Muscle layer of colon (tissue), 2 donors: ENCODE data around the gene RNH1.

ENCODE experiments used
- H3K27ac ChIP-seq: one replicate; pipeline ENCODE4 v1.7.0; 2013; ENCODE audit warnings: low read depth, mild to moderate bottlenecking, low read length, moderate library complexity
- H3K27me3 ChIP-seq, 2 donors: one replicate each; pipeline ENCODE4 v1.7.0; 2013; ENCODE audit warnings: low read length in 2 of 2, mild to moderate bottlenecking in 2 of 2; ENCODE audit not compliant: insufficient read depth in 2 of 2, control insufficient read depth in 1 of 2
- H3K36me3 ChIP-seq: one replicate; pipeline ENCODE4 v1.7.0; 2013; ENCODE audit warnings: mild to moderate bottlenecking, low read length; ENCODE audit not compliant: insufficient read depth
- H3K4me1 ChIP-seq: one replicate; pipeline ENCODE4 v1.7.0; 2013; ENCODE audit warnings: mild to moderate bottlenecking, low read length; ENCODE audit not compliant: insufficient read depth
- H3K4me3 ChIP-seq, 2 donors: one replicate each; pipeline ENCODE4 v1.7.0; 2013; ENCODE audit warnings: low read length in 2 of 2, low read depth in 1 of 2, mild to moderate bottlenecking in 1 of 2, moderate library complexity in 1 of 2
- H3K9ac ChIP-seq: one replicate; pipeline ENCODE4 v1.7.0; 2013; ENCODE audit warnings: low read length
- H3K9me3 ChIP-seq: one replicate; pipeline ENCODE4 v1.7.0; 2013; ENCODE audit warnings: mild to moderate bottlenecking, low read length
- donor health status: abdominal sarcoma.
- donor health status: Adenocarcinoma of cecum.

The RNH1 gene

DNA sequence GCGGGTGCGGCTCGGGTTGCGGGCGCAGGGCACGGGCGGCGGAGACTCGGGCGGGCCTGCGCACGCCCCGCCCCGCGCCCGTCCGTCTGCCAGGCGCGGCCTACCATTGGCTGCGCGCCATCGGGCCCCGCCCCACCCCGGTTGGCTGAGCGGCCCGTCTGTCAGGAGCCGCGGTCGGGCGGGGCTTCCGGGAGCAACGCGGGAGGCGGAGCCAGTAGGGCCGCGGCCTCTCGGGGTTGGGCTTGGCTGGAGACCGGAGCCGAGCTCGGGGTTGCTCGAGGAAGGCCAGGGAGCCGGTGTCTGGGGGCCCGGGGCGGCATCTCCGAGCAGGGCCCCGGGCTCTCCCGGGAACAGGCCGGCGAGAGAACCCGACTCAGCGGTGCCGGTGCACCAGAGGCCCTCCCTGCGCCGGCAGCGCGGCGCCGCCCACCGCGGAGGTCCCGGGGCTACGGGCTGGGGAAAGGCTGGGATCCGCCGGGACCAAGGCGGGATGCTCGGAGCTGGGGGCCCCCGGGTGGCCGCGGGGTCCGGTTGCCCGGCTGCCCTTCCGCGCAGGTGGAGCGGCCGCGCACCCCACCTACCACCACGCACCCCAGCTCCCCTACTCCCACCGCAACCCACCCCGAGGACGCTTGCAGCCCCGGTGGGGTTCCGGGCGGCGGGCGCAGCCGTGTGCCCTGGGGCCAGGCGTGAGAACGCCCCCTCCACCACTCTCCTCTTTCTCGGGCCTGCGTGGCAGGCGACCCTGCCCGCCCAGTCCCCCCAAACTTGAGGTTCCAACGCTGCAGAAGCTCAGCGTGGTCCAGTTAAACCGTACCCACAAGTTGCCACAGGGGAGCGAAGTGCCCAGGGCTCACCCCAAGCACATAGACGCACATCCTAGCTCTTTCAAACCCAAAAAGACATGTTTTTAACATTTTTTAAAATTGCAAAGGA is 28.7 kb upstream of the RNH1 start, which contains the start of gene HRAS:
Gene HRAS (minus strand): TSS at position 58 of the 936 bp plus-strand sequence.
- Histone ChIP-seq H3K27ac (peak within 1 kb of the TSS; percentile 80), H3K9ac (peak within 1 kb of the TSS; percentile 53), H3K4me3 (peak within 1 kb of the TSS; percentile 67 to 85), H3K9me3 (no peaks in the 10 kb centered on the region), H3K27me3 (peaks cover 11 to 33% of the 10 kb centered on the region in 2 donors), H3K4me1 (peaks cover 14% of the 10 kb centered on the region), H3K36me3 (peaks cover 11% of the 10 kb centered on the region)

DNA sequence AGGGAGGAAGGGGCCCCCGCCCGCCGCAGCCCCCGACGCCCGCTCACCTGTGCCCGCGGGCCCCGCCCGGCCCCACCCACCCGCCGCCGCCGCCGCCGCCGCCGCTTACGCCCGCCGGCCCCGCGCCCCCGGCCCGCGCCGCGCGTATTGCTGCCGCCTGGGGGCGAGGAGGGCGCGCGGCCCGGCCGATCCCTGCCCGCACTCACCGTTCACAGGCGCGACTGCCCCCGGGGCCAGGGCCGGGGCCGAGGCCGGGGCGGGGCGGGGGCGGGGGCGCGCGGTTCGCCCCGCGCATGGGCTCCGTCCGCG is 28.1 kb upstream of the RNH1 start:
- peaks cover 11% of the 10 kb centered on the region for H3K36me3 ChIP-seq
- peak overlapping the region in 1 of 2 donors; percentile 85 for H3K4me3 ChIP-seq
- no peak overlapping the region for H3K27ac ChIP-seq
- H3K27me3 ChIP-seq, result peaks cover 11 to 31% of the 10 kb centered on the region in 2 donors
- H3K9ac ChIP-seq, result no peak overlapping the region
- H3K4me1 ChIP-seq, result peaks cover 14% of the 10 kb centered on the region
- no peaks in the 10 kb centered on the region for H3K9me3 ChIP-seq

DNA sequence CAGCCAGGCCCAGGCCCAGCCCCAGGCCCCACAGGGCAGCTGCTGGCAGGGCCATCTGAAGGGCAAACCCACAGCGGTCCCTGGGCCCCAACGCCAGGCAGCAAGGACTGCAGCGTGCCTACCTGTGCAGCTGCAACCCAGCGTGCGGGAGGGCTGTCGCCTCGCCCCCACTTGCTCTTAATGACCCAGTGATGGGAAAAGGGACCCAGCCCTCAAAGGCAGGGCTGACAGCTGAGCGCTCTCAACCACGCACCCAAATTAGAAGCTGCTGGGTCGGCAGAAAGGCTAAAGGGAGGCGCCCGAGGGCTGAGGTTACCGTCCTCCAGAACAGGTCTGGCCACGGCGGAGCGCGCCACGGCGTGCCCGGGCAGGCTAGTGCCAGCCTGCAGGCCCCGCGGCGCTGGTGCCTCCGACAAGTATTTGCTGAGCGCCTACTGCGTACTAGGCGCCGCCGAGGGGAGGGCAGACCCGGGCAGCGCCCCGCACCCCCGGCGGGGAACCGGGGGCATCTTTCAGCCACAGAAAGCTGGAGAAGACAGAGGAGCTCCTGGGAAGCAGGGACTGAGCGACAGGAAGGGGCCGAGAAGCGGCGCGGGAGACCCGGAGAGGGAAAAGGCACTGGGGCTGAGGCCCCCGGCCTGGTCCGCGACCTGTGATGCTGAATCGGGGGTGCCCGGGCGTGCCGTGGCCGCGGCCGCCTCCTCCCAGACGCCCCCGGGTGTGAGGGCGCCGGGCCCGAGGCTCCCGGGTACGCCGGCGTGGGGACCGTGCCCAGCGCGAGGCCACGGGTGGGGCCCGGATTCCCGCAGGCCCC is 27.6 kb upstream of the RNH1 start:
- Histone ChIP-seq H3K27ac (peak overlapping the region; percentile 80), H3K9me3 (no peaks in the 10 kb centered on the region), H3K4me1 (peaks cover 14% of the 10 kb centered on the region), H3K9ac (peak overlapping the region; percentile 53), H3K4me3 (peak overlapping the region; percentile 67 to 85), H3K36me3 (peaks cover 11% of the 10 kb centered on the region), H3K27me3 (peaks cover 11 to 27% of the 10 kb centered on the region in 2 donors)

DNA sequence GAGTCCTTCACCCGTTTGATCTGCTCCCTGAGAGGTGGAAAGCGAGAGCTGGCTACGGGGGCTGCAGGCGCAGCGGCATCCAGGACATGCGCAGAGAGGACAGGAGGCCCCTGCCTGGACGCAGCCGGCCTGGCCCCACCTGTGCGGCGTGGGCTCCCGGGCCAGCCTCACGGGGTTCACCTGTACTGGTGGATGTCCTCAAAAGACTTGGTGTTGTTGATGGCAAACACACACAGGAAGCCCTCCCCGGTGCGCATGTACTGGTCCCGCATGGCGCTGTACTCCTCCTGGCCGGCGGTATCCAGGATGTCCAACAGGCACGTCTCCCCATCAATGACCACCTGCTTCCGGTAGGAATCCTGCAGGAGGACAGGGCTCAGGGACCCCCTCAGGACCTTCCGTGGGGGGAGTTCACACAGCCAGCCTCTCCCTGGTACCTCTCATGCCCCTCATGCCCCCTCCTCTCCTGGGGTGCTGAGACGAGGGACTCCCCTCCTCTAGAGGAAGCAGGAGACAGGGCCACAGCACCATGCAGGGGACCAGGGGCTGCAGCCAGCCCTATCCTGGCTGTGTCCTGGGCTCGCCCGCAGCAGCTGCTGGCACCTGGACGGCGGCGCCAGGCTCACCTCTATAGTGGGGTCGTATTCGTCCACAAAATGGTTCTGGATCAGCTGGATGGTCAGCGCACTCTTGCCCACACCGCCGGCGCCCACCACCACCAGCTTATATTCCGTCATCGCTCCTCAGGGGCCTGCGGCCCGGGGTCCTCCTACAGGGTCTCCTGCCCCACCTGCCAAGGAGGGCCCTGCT is 26.7 kb upstream of the RNH1 start:
- Histone ChIP-seq H3K4me1 (peaks cover 14% of the 10 kb centered on the region), H3K9me3 (no peaks in the 10 kb centered on the region), H3K4me3 (peak overlapping the region; percentile 67 to 85), H3K27me3 (peaks cover 11 to 27% of the 10 kb centered on the region in 2 donors), H3K9ac (no peak overlapping the region), H3K27ac (no peak overlapping the region), H3K36me3 (peaks cover 11% of the 10 kb centered on the region)

DNA sequence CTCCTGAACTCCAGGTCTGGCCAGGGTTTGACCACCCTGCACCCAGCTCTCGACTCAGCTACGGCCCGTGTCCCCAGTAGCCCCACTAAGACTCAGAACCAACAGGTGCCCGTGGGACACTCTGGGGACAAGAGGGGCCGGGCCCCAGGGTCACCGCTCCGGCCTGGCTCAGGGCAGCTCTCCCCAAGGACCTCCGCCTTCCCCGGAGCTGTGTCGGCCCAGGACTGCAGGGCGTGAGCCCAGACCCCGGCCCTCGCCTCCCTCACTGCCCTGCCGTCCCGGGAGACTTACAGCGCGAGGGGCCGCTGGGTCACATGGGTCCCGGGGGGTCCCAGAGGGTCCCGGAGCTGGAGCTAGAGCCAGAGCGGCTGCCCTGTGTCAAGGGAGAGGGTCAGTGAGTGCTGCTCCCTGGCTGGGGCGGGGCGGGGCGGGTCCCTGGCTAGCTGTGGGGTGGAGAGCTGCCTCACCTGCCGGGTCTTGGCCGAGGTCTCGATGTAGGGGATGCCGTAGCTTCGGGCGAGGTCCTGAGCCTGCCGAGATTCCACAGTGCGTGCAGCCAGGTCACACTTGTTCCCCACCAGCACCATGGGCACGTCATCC is 26.0 kb upstream of the RNH1 start:
- Histone ChIP-seq H3K4me3 (no peak overlapping the region), H3K9ac (no peak overlapping the region), H3K9me3 (no peaks in the 10 kb centered on the region), H3K4me1 (peaks cover 14% of the 10 kb centered on the region), H3K27ac (no peak overlapping the region), H3K27me3 (peaks cover 11 to 22% of the 10 kb centered on the region in 2 donors), H3K36me3 (peaks cover 11% of the 10 kb centered on the region)

DNA sequence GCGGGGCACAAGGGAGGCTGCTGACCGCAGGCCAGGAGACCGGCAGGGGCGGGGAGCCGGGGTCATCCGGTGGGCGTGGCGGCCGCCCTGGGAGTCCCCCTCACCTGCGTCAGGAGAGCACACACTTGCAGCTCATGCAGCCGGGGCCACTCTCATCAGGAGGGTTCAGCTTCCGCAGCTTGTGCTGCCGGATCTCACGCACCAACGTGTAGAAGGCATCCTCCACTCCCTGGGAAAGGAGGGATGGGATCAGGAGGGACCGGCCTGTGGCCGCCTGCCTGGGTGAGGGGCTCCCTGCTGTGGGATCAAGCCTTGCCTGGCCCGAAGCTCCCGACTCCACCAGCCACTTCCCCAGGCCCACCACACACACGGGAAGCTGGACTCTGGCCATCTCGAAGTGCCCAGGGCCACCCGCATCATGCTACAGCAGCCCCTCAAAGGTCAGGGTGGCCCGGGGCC is 25.5 kb upstream of the RNH1 start:
- Histone ChIP-seq H3K27me3 (peaks cover 7 to 17% of the 10 kb centered on the region in 2 donors), H3K4me3 (no peak overlapping the region), H3K9me3 (no peaks in the 10 kb centered on the region), H3K9ac (no peak overlapping the region), H3K36me3 (peaks cover 11% of the 10 kb centered on the region), H3K4me1 (peaks cover 13% of the 10 kb centered on the region), H3K27ac (no peak overlapping the region)

DNA sequence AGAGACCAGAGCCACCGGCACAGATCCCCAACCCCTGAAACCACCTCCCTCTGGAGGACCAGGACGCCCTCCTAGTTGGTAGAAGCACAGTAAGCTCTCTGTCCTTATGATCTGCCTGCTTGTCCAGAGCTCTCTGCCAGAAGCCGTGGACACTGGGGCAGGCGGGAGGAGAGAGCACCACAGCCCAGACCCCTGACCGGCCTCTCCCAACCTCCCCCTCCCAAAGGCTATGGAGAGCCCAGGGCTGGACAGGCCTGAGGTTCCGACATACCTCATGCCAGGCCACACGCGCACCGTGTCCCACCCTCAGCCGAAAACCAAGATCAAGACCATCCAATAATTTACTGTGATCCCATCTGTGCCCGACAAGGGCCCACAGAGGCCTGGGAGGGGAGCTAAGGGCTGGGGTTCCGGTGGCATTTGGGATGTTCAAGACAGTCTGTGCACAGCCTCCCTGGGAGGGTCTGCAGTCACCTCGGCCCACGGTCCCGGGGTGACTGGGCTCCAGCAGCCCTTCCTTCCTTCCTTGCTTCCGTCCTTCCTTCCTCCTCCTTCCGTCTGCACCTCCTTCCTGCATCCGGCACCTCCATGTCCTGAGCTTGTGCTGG is 25.0 kb upstream of the RNH1 start:
- Histone ChIP-seq H3K27me3 (peaks cover 1 to 11% of the 10 kb centered on the region in 2 donors), H3K4me3 (no peak overlapping the region), H3K36me3 (peaks cover 11% of the 10 kb centered on the region), H3K9me3 (no peaks in the 10 kb centered on the region), H3K9ac (no peak overlapping the region), H3K27ac (no peak overlapping the region), H3K4me1 (peaks cover 8% of the 10 kb centered on the region)

DNA sequence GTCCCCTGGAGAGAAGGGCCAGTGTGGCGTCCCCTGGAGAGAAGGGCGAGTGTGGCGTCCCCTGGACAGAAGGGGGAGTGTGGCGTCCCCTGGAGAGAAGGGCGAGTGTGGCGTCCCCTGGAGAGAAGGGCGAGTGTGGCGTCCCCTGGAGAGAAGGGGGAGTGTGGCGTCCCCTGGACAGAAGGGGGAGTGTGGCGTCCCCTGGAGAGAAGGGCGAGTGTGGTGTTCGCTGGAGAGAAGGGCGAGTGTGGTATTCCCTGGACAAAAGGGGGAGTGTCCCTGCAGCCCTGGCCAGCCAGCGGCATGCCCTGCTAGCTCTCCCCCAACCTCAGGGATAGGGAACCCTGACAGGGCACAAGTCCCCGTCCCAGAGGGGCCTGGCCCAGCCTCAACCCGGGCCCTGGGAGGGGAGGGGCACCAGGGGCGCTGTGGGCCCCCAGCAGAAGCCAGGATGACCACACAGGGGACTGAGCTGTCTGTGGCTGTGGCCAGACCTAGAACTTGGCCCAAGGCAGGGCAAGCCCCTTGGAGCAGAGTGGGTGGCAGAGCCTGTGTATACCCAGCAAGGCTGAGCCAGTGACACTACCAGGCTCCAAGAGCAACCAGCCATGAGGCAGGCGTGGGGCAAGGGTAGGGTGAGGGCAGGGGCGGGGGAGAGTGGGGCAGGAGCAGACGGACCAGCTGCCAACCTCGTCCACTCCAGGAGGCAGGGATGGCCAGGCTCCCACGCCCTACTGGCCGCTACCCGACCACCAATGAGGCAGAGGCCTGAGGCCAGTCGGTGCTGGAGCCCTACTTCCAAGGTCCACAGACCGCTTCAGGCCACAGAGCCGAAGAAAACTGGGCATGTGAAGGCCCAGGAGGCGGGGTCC is 24.2 kb upstream of the RNH1 start:
- H3K9ac ChIP-seq, result no peak overlapping the region
- H3K4me1 ChIP-seq, result peaks cover 6% of the 10 kb centered on the region
- no peaks in the 10 kb centered on the region for H3K9me3 ChIP-seq
- H3K4me3 ChIP-seq, result no peak overlapping the region
- peaks cover 0 to 4% of the 10 kb centered on the region in 2 donors for H3K27me3 ChIP-seq
- H3K27ac ChIP-seq, result no peak overlapping the region
- peaks cover 11% of the 10 kb centered on the region for H3K36me3 ChIP-seq

DNA sequence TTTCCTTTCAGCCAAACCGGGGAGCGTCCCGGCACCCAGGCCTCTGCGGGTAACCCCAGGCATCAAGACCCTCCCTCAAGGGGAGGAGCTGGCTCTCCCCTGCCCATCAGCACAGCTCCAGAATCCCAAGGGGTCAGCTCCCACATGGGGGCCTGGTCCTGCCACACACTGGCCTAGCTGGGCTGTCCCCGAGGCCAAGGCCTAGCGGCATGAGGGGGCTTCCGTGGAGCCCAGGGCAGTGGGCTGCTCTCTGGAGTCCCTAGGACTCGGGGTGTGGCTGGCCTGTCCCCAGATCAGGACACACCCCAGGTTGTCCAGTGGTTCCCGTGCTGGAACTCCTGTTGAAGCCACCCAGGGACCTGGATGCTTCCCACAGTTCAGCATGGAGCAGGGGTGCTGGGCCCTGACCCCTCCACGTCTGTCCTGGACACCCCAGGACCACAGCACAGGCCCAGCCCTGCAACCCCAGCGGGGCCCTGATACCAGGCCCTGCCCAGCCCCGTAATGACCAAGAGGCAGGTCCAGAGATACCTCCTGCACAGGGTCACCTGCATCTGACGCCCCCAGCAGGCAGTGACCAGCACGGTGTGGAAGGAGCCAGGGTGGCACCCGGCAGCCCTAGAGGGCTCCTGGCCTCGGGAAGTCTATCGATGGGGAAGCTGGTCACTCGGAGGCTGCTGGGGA is 22.8 kb upstream of the RNH1 start:
- no peaks in the 10 kb centered on the region for H3K9me3 ChIP-seq
- peaks cover 6% of the 10 kb centered on the region for H3K4me1 ChIP-seq
- no peaks in the 10 kb centered on the region for H3K27me3 ChIP-seq
- H3K36me3 ChIP-seq, result peaks cover 11% of the 10 kb centered on the region
- H3K27ac ChIP-seq, result no peak overlapping the region
- H3K9ac ChIP-seq, result no peak overlapping the region
- H3K4me3 ChIP-seq, result no peak overlapping the region
